Endothelial cell of umbilical vein (primary cell): ENCODE data around the gene CORO2B.

Experiments used
- EZH2 ChIP-seq: IDR thresholded peaks from 2 replicates; pipeline ENCODE4 v1.6.1; 2012; ENCODE audit warnings: borderline replicate concordance, low read depth, mild to moderate bottlenecking, moderate library complexity, low read length, inconsistent platforms; ENCODE audit not compliant: severe bottlenecking
- GATA2 ChIP-seq: IDR thresholded peaks from 2 replicates; pipeline ENCODE4 v1.7.0; 2011; ENCODE audit warnings: low read depth, mild to moderate bottlenecking, moderate library complexity, mixed read lengths, low read length; ENCODE audit not compliant: insufficient read length, insufficient read depth
- JUN ChIP-seq: IDR thresholded peaks from 2 replicates; pipeline ENCODE4 v1.6.1; 2011; ENCODE audit warnings: borderline replicate concordance, low read depth; ENCODE audit not compliant: insufficient read length, insufficient read depth
- MYC ChIP-seq: IDR thresholded peaks from one replicate; pipeline ENCODE4 v1.6.1; 2011; ENCODE audit warnings: mild to moderate bottlenecking, low read depth, low read length
- POLR2A ChIP-seq: IDR thresholded peaks from 2 replicates; pipeline ENCODE4 v1.6.1; 2012; ENCODE audit warnings: low read depth, mild to moderate bottlenecking, control low read depth, low read length
- TF ChIP-seq, protein P1 (sequence below), 2 donors: IDR thresholded peaks; 1 replicate in 1 of 2; 2 replicates in 1 of 2; pipeline ENCODE4 v1.5.1; 2011; ENCODE audit warnings: low read length in 2 of 2, mild to moderate bottlenecking in 2 of 2, moderate library complexity in 2 of 2, control low read depth in 1 of 2, inconsistent platforms in 1 of 2, low read depth in 1 of 2; ENCODE audit not compliant: insufficient read depth in 1 of 2; ENCODE audit errors: extremely low read depth in 1 of 2
- TF ChIP-seq, protein P2 (sequence below): IDR thresholded peaks from 2 replicates; pipeline ENCODE4 v1.6.1; 2011; ENCODE audit not compliant: insufficient read depth, insufficient read length

DNA sequence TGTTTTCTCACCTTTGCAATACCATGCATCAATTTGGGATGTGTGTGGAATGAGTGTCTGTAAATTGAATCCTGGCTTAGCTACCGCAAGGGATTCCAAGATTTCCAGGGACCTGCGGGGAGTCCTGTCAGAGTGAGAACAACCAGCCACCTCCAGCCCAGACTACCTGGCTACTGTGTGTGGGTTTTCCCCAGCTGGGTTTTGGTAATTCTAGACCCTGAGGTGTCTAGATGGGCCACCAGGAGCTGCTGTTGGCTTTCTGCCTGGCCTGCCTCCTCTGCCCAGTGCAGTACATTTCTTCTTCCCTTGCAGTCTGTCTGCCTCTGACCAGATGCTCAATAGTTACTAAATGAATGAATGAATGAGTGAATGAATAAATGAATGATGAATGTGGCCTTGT, 32.5 kb upstream of the CORO2B start:
- no peak for TF ChIP-seq POLR2A
- TF ChIP-seq EZH2 = no peak
- TF ChIP-seq JUN = no peak
- TF ChIP-seq, protein P1, sequence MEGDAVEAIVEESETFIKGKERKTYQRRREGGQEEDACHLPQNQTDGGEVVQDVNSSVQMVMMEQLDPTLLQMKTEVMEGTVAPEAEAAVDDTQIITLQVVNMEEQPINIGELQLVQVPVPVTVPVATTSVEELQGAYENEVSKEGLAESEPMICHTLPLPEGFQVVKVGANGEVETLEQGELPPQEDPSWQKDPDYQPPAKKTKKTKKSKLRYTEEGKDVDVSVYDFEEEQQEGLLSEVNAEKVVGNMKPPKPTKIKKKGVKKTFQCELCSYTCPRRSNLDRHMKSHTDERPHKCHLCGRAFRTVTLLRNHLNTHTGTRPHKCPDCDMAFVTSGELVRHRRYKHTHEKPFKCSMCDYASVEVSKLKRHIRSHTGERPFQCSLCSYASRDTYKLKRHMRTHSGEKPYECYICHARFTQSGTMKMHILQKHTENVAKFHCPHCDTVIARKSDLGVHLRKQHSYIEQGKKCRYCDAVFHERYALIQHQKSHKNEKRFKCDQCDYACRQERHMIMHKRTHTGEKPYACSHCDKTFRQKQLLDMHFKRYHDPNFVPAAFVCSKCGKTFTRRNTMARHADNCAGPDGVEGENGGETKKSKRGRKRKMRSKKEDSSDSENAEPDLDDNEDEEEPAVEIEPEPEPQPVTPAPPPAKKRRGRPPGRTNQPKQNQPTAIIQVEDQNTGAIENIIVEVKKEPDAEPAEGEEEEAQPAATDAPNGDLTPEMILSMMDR (IDR thresholded peaks at IDR 0.05; ENCODE audit: extremely low read depth in 1 of 2, insufficient read depth in 1 of 2, low read depth in 1 of 2, low read length in 2 of 2) = no peak
- no peak for TF ChIP-seq GATA2
- TF ChIP-seq MYC = no peak
- TF ChIP-seq, protein P2, sequence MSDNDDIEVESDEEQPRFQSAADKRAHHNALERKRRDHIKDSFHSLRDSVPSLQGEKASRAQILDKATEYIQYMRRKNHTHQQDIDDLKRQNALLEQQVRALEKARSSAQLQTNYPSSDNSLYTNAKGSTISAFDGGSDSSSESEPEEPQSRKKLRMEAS = no peak
